ENCODE measurements around the gene SOBP. TPM values are rescaled to one million over a fixed set of nuclear protein-coding genes. Genes with fewer than 3 reads are reported as not detected.

The SOBP gene
- total RNA-seq, 1 donor from 2014 or later, result 13.3 TPM

- Histone ChIP-seq H3K36me3 (no peaks in the 10 kb centered on the region), H3K27ac (no peak overlapping the region), H3K4me1 (no peaks in the 10 kb centered on the region), H3K4me3 (no peak overlapping the region), H3K9me3 (no peaks in the 10 kb centered on the region), H3K27me3 (no peaks in the 10 kb centered on the region)
- no peak for DNase-seq (ENCODE audit: extremely low spot score in 2 of 2)
- intact Hi-C loops (cut with DNase I), result no loop called here
- no peak for TF ChIP-seq POLR2AphosphoS5 (IDR thresholded peaks at IDR 0.05; ENCODE audit: insufficient read depth in 1 of 2, low read depth in 1 of 2)
- TF ChIP-seq CTCF (IDR thresholded peaks at IDR 0.05), result no peak
- TF ChIP-seq POLR2A (IDR thresholded peaks at IDR 0.05), result no peak
These were observed 45.7 kb downstream of the SOBP start for GRCh38 chr6:107535626-107536025.

GRCh38 chr6:107536180-107536961 is 46.5 kb downstream of the SOBP start:
- Histone ChIP-seq H3K27ac (no peak overlapping the region), H3K4me3 (no peak overlapping the region), H3K36me3 (no peaks in the 10 kb centered on the region), H3K4me1 (no peaks in the 10 kb centered on the region), H3K9me3 (no peaks in the 10 kb centered on the region), H3K27me3 (no peaks in the 10 kb centered on the region)
- no peak for TF ChIP-seq POLR2A (IDR thresholded peaks at IDR 0.05)
- no peak for TF ChIP-seq CTCF (IDR thresholded peaks at IDR 0.05)
- intact Hi-C loops (cut with DNase I), result no loop called here
- DNase-seq (ENCODE audit: extremely low spot score in 2 of 2), result no peak

DNA sequence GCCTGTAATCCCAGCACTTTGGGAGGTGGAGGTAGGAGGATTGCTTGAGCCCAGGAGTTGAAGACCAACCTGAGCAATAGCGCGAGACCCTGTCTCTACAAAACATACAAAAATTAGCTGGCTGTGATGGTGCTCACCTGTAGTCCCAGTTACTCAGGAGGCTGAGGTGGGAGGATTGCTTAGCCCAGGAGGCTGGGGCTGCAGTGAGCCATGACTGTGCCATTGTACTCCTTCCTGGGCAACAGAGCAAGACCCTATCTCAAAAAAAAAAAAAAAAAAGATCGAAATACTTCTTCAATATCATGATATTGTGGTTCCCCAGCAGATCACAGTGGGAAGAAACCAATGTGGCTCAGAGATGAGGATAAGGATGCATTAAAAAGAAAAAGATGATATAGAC is 47.6 kb downstream of the SOBP start:
- no peak for DNase-seq (ENCODE audit: extremely low spot score in 2 of 2)
- intact Hi-C loops (cut with DNase I), result no loop called here
- Histone ChIP-seq H3K4me3 (no peak overlapping the region), H3K27me3 (no peaks in the 10 kb centered on the region), H3K36me3 (no peaks in the 10 kb centered on the region), H3K27ac (no peak overlapping the region), H3K4me1 (no peaks in the 10 kb centered on the region), H3K9me3 (no peaks in the 10 kb centered on the region)
- TF ChIP-seq CTCF (IDR thresholded peaks at IDR 0.05) (no peak), POLR2AphosphoS5 (IDR thresholded peaks at IDR 0.05; ENCODE audit: insufficient read depth in 1 of 2, low read depth in 1 of 2) (no peak), POLR2A (IDR thresholded peaks at IDR 0.05) (no peak)

GRCh38 chr6:107538856-107539387 is 49.0 kb downstream of the SOBP start:
- no peak for DNase-seq (ENCODE audit: extremely low spot score in 2 of 2)
- no peaks in the 10 kb centered on the region for H3K27me3 ChIP-seq
- TF ChIP-seq POLR2AphosphoS5 (IDR thresholded peaks at IDR 0.05; ENCODE audit: insufficient read depth in 1 of 2, low read depth in 1 of 2), result no peak
- TF ChIP-seq POLR2A (IDR thresholded peaks at IDR 0.05), result no peak
- TF ChIP-seq CTCF (IDR thresholded peaks at IDR 0.05), result no peak
- intact Hi-C loops (cut with DNase I), result no loop called here
- no peaks in the 10 kb centered on the region for H3K4me1 ChIP-seq
- H3K9me3 ChIP-seq, result no peaks in the 10 kb centered on the region
- H3K27ac ChIP-seq, result no peak overlapping the region
- no peak overlapping the region for H3K4me3 ChIP-seq
- H3K36me3 ChIP-seq, result no peaks in the 10 kb centered on the region

DNA sequence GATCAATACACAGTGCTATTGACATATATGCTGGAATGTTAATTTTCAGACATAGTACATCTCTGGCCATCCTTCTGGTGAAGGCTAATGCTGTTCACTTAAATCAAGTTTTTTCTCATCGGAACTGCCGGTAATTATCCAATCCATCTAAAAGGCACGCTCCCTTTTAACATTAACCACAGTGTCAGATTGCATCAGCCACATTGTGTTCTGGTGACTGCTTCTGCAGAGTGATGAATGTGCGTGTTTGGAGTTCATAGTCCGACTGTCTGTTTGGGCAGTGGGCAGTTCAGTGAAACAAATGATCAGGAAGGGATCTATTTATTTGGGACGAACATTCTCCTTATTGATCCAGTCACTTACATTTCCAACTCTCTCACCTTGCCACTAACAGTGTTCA is 49.5 kb downstream of the SOBP start:
- Histone ChIP-seq H3K27ac (no peak overlapping the region), H3K4me1 (no peaks in the 10 kb centered on the region), H3K36me3 (no peaks in the 10 kb centered on the region), H3K9me3 (no peaks in the 10 kb centered on the region), H3K27me3 (no peaks in the 10 kb centered on the region), H3K4me3 (no peak overlapping the region)
- intact Hi-C loops (cut with DNase I), result no loop called here
- no peak for TF ChIP-seq POLR2A (IDR thresholded peaks at IDR 0.05)
- no peak for TF ChIP-seq CTCF (IDR thresholded peaks at IDR 0.05)
- TF ChIP-seq POLR2AphosphoS5 (IDR thresholded peaks at IDR 0.05; ENCODE audit: insufficient read depth in 1 of 2, low read depth in 1 of 2), result no peak
- no peak for DNase-seq (ENCODE audit: extremely low spot score in 2 of 2)

All from vagina (tissue), 2 donors.